MCF 10A (cell line): Measurements from ENCODE around the gene DLK1. TPM values are rescaled to one million over a fixed set of nuclear protein-coding genes. Genes with fewer than 3 reads are reported as not detected.

Source experiments
- BruUV-seq: library from RNA; stranded (reverse); fragments of 400-500 nt; replicated peaks from 2 replicates; lab custom pipeline; 2021; lab: Mats Ljungman, UMichigan
- CTCF ChIA-PET: fragments of 300-600 bp; sonication (Branson Sonifier 250); formaldehyde crosslinking; extraction: SDS; loops from one replicate; lab custom pipeline; 2021; ENCODE audit warnings: antibody characterized with exemption, inconsistent platforms; lab: Yijun Ruan, JAX
- POLR2A ChIA-PET: fragments of 300-600, 350-650 bp; sonication (Branson Sonifier 250); formaldehyde crosslinking; extraction: SDS; loops from one replicate; lab custom pipeline; 2020; ENCODE audit warnings: antibody characterized with exemption, inconsistent platforms; lab: Yijun Ruan, JAX
- DNase-seq: peaks from one replicate; pipeline ENCODE4 v3.0.0-alpha.2; 2018; ENCODE audit not compliant: unreplicated experiment
- H3K27ac Mint-ChIP-seq: one replicate; pipeline ENCODE4 v1.8.0; 2022; ENCODE audit warnings: mild to moderate bottlenecking, low read depth, mixed read lengths; ENCODE audit not compliant: unreplicated experiment
- H3K27me3 Mint-ChIP-seq: one replicate; pipeline ENCODE4 v1.8.0; 2022; ENCODE audit warnings: mixed read lengths; ENCODE audit not compliant: insufficient read depth, unreplicated experiment
- H3K36me3 Mint-ChIP-seq: one replicate; pipeline ENCODE4 v1.8.0; 2022; ENCODE audit warnings: mild to moderate bottlenecking, moderate library complexity, mixed read lengths; ENCODE audit not compliant: insufficient read depth, unreplicated experiment
- H3K4me1 Mint-ChIP-seq: one replicate; pipeline ENCODE4 v1.8.0; 2022; ENCODE audit warnings: mixed read lengths; ENCODE audit not compliant: insufficient read depth, unreplicated experiment
- H3K4me3 Mint-ChIP-seq: one replicate; pipeline ENCODE4 v1.8.0; 2022; ENCODE audit warnings: mild to moderate bottlenecking, moderate library complexity, mixed read lengths; ENCODE audit not compliant: unreplicated experiment
- H3K9me3 Mint-ChIP-seq: one replicate; pipeline ENCODE4 v1.8.0; 2022; ENCODE audit warnings: mixed read lengths; ENCODE audit not compliant: unreplicated experiment
- intact Hi-C: fragments of 100-400 bp; cut with micrococcal nuclease; formaldehyde crosslinking; loops from 2 replicates; pipeline ENCODE4 v1.14.1; 2022
- total RNA-seq: library from RNA; stranded (reverse); gene quantifications from 2 replicates; pipeline ENCODE4 v1.2.3, GENCODE V29; 2022
- TF ChIP-seq, protein P1 (sequence below): fragments of 200-600 bp; IDR thresholded peaks from one replicate; pipeline ENCODE4 v1.8.0; 2022; ENCODE audit warnings: antibody characterized with exemption, mild to moderate bottlenecking; ENCODE audit not compliant: unreplicated experiment

Gene DLK1
- total RNA-seq, 1 experiment from 2014 or later, result not detected

DNA sequence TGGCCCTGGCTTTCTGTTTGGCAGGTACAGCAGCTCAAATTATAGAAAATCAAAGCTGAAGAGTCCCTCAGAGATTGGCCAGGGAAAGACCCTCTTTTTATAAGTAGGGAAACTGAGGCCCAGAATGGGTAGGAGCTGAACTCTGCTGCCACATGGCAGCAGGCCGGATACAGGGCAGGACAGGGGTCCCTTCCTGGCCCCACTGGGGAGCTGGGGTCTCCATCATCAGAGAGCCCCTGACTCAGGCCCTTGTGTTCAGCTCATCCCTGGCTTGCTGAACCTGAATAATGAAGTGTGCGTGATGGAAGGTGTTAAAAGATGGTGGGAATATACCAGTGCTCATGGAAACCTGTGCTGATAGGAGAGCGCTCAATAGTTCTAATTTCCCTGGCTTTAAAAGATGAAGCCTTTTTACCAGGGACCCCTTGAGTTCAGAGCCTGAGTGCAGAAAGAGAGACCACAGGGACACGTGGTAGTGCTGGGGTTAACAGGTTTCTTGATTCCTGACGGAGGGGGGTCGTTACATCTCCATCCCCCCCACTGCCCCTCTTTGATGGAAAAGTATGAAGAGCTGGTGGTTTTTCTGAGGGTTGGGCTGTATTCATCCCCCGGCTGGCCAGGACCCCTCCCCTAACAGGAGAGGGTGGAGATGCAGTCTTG, 4.4 kb downstream of the DLK1 start:
- ChIA-PET CTCF (no interaction called here), POLR2A (no interaction called here)
- intact Hi-C loops, result no loop called here
- Mint-ChIP-seq H3K9me3 (no peaks in the 10 kb centered on the region), H3K27ac (no peak overlapping the region), H3K4me3 (no peak overlapping the region), H3K36me3 (no peaks in the 10 kb centered on the region), H3K4me1 (no peaks in the 10 kb centered on the region), H3K27me3 (peaks cover 63% of the 10 kb centered on the region)
- no TSS peak for BruUV-seq
- DNase-seq, result no peak
- TF ChIP-seq, protein P1, sequence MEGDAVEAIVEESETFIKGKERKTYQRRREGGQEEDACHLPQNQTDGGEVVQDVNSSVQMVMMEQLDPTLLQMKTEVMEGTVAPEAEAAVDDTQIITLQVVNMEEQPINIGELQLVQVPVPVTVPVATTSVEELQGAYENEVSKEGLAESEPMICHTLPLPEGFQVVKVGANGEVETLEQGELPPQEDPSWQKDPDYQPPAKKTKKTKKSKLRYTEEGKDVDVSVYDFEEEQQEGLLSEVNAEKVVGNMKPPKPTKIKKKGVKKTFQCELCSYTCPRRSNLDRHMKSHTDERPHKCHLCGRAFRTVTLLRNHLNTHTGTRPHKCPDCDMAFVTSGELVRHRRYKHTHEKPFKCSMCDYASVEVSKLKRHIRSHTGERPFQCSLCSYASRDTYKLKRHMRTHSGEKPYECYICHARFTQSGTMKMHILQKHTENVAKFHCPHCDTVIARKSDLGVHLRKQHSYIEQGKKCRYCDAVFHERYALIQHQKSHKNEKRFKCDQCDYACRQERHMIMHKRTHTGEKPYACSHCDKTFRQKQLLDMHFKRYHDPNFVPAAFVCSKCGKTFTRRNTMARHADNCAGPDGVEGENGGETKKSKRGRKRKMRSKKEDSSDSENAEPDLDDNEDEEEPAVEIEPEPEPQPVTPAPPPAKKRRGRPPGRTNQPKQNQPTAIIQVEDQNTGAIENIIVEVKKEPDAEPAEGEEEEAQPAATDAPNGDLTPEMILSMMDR, result no peak

DNA sequence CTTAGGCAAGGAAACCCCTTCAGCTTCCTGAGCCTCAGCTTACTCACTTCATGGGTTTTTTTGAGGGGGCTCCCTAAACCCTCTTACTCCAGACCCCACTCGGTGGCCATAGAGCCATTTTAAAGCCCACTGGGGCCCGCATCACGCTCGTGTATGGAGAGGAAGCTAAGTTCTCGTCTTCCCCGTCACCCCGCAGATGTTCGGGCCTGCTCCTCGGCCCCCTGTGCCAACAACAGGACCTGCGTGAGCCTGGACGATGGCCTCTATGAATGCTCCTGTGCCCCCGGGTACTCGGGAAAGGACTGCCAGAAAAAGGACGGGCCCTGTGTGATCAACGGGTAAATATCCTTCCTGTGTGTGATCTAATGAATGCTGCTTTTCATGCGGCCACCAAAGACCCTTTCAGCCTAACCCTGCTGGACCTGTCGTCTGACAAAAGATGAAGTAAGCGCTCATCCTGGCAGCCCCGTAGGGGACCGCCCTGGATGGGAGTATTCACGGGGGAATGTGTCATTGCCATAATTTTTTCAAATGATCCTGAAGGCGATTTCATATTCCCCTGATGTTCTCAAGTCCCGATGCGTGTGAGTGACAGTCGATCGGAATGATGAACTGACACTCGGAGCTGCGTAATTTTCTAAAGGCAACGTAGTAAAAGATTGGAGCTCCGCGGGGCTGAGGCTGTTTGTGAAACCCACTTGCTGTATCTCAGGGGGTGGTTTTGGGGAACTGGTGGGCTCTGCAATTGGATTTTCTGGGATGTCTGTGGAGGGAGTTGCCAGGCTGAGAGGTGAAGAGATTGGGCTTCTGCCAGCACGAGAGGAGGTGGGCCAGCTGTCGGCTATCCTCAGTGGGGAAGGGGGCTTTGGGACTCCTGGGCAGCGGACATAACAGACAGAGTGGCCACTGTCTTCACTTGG, 5.4 kb downstream of the DLK1 start:
- no peak overlapping the region for H3K27ac Mint-ChIP-seq
- H3K9me3 Mint-ChIP-seq, result no peaks in the 10 kb centered on the region
- TF ChIP-seq, protein P1, result no peak
- no peak for DNase-seq
- H3K4me1 Mint-ChIP-seq, result no peaks in the 10 kb centered on the region
- no peaks in the 10 kb centered on the region for H3K36me3 Mint-ChIP-seq
- H3K27me3 Mint-ChIP-seq, result peaks cover 54% of the 10 kb centered on the region
- intact Hi-C loops, result no loop called here
- POLR2A ChIA-PET, result no interaction called here
- no peak overlapping the region for H3K4me3 Mint-ChIP-seq
- CTCF ChIA-PET, result interaction anchor here (0.5 to 0.9 kb wide), 4 partner anchors 12 to 248 kb away, joined by 3 to 4 read pairs (median 3); no protein-coding TSS in a partner anchor
- BruUV-seq, result no TSS peak

DNA sequence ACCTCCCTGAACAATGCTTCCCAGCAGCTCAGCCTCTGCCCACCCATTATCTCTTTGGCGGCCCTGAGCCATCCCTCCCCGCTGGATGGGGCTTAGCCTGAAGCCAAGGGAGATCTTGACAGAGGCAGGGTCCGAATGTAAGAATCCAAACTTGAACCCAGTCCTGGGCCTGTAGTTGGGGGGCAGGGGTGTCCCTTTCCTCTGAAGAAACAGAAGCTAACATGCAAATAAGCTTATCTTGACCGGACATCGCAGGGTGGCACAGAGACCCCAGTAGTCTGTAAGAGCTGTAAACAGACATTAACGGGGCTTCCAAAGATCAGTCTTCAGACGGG, 6.0 kb downstream of the DLK1 start:
- ChIA-PET POLR2A (no interaction called here), CTCF (interaction anchor here (0.5 to 0.9 kb wide), 4 partner anchors 12 to 249 kb away, joined by 3 to 4 read pairs (median 3); no protein-coding TSS in a partner anchor)
- intact Hi-C loops, result no loop called here
- BruUV-seq, result no TSS peak
- H3K27ac Mint-ChIP-seq, result no peak overlapping the region
- no peaks in the 10 kb centered on the region for H3K36me3 Mint-ChIP-seq
- H3K9me3 Mint-ChIP-seq, result no peaks in the 10 kb centered on the region
- TF ChIP-seq, protein P1, result no peak
- no peak for DNase-seq
- no peaks in the 10 kb centered on the region for H3K4me1 Mint-ChIP-seq
- no peak overlapping the region for H3K4me3 Mint-ChIP-seq
- peaks cover 47% of the 10 kb centered on the region for H3K27me3 Mint-ChIP-seq
